Activated T-helper 9 cell treated with anti-CD3 and anti-CD28 coated beads, Interleukin-2, amount 50 U/mL, for 16 hours (primary cell): ENCODE data around the gene METTL6.
"Not testable (repeated sequence)": the region's sequence is repeated elsewhere in the genome, so short reads cannot be mapped to it uniquely, and the experiment has no call there.

Experiments used
- DNase-seq: peaks from one replicate; pipeline ENCODE4 v3.0.0-alpha.2; 2020; ENCODE audit warnings: low read depth

The METTL6 gene

DNA sequence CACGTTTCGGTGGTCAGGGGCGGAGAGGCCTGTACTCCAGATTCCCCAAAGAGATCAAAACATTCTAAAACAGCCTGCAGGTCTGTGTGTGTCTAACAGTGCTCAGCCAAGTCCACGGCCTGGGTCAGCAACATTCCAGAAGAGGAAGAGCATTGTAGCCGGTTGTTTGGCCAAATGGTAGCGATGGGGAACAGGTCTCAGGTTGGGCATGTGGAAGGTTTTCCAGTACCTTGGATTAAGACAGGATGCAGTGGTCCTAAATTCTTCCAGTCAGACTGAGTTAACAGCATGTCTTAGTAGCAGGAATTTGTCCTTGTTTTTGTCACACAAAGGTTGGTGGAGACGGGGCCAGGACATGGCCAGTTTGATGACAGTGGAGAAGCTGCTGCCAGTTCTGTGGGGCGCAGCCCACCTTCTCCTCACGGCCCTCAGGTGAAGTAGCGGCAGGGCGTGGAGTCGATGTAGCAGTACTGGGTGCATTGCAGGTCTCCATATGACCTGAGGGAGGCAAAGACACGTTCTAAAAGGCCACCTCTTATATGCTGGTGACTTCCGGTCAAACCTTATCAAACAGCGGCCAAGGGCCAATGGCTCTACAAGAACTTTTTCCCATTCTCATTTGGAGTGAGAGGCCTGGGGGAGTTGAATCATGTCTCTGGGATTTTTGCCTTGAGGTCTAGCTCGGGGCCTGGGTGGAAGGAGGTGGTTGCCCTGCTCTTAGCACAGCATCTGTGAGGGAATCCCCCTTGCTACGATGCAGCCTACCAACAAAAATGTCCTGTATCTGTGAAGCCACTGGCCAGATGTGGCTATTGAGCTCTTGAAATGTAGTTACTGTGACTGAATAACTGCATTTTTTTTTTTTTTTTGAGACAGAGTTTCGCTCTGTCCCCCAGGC lies 24.1 kb upstream of the METTL6 start:
- DNase-seq: no peak

DNA sequence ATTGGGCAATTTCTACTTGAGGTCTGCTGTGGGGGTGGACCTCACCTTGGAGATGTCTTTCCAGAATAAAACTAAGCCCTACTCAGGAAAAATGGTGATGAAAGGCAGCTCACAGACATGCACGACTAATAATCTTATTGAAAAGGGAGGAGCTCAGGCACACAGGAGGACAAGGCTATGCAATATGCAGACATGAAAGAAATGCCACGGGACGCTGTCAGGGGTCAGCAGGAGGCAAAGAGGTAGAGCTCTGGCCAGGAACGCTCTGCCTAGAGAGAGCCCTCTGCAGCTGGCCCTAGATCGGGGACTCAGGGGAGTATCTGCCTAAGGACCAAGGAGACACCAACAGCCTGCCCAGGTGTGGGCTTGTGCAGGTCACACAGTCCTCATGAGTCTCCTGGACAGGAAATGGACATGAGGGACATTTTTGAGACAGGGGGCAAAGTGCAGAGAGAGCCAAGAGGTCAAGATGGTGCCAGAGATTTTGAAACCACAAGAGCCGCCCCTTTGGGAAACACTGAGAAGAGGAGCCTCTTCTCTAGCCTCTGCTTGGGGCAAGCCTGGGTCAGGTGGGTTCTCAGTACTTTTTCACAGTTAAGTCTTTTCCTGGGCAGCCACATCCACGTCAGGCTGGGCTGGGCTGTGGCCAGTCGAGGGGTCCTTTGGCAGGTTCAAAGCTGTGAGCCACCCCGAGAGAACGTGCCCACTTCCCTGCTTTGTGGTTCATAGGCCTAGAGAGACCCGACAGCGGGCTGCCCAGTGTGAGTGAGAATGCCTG lies 23.3 kb upstream of the METTL6 start:
- DNase-seq: no peak

DNA sequence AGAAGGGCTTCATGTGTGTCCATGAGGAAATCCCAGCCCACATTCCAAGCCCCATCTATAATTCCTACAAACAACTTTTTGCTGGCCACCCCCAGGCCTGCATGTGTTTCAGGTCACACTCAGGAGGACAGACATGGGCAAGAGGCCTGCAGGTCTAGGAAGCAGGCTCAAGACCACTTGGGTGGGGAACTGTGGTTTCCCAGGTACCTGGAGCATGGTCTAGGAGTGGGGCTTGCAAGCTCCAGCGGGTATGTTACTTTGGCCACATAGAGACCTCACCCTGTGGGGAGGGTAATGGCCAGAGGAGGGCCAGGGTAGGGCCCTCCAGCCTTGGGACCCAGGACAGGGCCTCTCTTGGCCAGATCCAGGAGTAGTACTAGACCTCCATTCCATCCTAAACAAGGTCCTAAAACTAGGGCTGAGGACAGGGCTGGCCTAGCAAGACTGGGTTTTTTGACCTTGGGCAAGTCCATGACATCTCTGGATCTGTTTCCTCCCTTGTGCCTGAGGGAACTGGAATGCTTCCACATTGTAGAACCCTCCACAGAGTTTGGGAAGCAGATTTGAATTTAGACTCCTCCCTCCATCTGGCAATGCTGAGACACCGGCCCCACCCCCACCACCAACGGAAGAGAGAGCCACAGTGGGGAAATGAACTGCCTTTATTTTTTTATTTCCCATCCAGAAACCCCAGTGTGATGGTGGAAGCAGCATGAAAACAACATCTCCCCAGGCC lies 22.3 kb upstream of the METTL6 start:
- DNase-seq: no peak

DNA sequence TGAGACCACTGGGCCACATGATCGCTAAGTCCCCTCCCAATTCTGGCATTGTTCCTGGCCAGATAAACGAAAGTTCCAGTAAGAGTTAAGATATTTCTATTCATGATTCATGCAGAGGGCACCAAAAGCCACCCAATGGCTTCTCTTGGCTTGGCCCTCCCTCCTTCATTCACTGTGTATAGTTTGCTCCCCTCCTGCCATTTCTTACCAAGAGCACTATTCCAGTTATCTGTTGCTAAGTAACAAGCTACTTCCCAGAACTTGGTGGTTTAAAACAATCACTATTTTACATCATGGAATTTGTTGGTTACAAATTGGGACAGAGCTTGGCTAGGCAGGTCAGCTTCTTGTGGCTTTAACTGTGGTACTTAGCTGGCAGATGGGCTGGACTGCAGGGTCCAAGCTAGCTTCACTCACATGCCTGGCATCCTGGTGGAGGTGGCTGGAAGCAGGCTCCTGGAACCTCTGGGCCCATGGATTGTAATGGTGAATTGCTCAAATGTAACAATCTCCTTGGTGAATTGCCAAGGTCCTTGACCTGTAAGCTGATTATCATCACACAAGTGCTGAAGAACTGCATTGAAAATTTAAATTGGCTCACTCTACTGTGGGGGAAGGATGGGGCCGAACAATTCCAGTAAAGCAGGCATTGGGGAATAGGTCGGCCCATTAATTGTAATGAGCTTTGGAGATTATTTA lies 16.6 kb upstream of the METTL6 start:
- no peak for DNase-seq

DNA sequence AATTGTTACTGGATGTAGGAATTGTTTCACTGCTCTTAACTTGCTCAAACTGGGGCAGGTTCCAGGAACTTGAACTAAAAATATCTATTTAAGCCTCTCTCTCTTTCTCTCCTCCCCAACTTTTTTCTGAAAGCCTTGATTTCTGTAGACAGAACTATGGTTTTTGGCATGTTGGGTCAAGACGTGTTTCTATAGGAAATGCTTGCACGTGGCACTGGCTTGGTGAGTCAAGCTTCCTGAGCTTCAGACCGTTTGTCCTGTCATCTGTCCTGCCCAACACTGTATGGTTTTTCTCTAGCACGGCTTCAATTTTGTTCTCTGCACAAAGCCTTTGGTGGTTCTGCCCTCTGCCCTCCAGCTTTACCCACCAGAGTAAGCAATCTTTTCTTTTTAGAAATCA lies 13.5 kb upstream of the METTL6 start:
- DNase-seq: no peak

DNA sequence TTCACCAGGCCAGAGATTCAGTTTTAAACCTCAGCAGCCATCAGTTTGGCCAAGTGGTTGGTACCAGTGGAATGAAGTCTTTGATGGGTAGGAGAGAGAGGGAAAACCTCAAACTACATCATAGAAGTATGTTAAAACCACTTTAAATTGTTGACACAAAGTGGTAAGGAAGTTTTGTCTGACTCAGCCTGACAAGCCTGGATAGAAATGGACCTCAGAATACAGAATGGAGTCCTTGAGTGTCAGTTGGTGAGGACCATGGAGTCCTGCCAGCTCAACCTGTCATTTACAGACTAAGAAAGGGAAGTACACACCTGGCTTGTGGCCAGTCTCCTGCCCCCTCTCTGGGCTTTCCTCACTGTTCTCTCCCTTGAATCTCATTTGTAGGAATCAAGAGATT lies 12.1 kb upstream of the METTL6 start:
- no peak for DNase-seq

DNA sequence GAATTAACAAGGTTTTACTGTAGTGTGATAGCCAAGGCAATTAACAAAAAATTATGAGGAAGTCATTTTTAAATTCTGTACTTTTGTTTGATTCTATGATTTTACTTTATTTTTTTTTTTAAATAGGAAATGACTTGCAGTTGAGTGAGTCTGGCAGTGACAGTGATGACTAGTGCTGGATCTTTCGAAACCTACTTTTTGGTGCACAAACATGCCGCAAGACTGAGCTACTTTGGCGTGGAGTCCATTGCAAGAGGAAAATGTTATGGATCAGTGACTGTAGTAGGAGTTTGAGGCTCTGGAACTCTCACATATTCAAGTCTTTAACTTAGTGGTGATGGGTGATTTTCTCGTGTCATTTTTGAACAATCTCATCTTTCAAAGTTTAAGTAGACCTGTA lies 11.6 kb upstream of the METTL6 start:
- DNase-seq: no peak

DNA sequence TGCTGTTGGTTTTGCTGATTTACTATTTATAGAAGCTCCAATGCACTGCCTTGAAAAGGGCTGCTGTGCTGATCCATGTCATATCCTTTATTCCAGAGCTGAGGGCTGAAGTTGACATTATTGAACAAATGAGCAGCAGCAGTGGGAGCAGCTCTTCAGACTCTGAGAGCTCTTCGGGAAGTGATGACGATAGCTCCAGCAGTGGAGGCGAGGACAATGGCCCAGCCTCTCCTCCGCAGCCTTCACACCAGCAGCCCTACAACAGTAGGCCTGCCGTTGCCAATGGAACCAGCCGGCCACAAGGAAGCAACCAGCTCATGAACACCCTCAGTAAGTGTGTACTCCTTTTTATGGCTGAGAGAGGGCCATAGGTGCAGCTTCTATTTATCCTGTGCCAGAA lies 8.9 kb upstream of the METTL6 start:
- no peak for DNase-seq

DNA sequence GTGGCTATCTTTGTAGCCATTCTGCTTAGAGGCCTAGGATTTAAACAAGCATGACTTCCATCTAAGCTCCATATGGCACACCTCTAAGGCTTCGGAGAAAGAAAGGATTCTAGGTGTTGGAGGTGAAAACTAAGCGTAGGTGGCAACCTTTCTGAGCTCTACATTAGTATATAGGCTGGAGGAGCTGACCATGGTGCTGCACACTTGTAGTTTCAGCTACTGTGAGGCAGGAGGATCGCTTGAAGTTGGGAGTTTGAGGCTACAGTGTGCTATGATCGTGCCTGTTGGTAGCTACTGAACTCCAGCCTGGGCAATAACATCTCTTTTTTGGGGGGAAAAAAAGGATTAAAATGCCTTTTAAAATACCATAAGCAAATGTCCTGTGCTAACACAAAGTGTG lies 7.4 kb upstream of the METTL6 start:
- DNase-seq: no peak

DNA sequence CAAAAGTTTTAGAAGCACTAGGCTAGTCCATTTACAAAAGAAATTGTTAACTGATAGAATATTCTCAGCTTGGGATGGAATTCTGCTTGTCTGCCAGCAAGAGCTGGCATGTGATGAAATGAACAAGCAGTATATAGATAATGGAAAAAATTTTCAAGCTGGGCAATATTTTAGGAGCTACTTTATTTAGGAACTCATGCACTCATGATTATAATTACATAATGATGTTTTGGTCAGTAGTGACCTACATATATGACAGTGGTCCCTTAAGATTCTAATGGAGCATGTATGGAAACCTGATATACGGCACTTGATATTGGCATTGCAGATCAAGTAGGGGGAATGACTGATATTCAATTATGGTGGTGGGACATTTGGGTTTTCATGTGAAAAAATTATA lies 6.2 kb upstream of the METTL6 start:
- no peak for DNase-seq

DNA sequence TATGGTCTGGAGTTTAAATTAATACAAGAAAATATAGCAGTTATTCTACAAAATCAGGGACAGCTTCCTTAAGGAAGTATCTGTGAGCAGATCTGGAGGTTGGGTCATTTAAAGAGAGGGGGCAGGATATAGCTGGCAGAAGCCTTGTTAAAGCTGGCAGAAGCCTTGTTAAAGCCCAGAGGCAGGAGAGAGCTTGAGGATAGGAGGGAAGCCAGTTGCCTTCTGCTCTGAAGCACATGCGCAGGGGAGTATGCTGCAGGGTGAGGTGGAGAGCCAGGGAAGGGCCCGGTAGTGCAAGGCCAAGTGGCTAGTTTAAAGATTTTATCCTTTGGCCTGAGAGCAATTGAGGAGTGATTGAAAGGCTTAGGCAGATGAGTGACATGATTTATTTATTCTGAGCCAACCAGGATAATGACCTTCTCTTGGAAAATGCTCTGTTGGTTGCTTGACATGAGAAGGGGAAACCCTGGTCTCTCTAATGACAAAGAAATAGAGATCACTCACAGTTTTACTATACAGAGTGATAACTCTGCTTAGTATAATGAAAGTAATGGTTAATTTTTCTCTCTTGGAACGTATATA lies 4.0 kb upstream of the METTL6 start:
- no peak for DNase-seq

DNA sequence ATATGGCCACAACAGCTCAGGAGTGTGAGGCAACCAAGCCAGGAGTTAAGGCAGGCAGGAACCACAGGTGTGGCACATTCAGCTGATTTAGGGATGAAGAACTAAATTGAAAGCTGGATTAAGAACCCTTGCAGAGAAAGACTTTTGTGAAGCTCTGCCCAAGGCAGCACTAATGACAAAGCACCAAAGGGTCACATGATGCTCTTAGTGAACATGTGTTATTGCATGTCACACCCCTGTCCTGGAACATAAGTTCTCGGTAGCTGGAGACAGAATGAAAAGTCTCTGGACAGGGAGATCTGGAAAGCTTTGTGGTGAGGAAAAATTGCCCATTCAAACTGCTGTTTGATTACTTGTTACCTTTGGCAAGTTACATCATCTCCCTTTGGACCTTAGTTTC lies 3.3 kb upstream of the METTL6 start:
- no peak for DNase-seq

DNA sequence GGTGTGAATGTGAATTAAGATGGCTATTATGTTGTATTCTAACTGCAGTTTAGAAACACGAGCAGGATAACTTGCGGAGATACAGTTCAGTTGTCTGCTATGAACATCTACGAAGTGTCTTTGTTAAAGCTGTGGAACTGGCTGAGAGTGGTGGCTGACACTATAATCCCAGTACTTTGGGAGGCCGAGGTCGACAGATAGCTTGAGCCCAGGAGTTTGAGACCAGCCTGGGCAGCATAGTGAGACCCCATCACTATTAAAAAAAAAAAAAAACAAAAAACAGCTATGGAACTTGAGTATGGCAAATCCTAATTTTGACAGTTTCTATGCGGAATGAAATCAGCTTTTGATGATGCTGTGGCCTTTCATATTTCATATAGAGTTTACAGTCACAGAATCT lies 1.7 kb upstream of the METTL6 start:
- no peak for DNase-seq

DNA sequence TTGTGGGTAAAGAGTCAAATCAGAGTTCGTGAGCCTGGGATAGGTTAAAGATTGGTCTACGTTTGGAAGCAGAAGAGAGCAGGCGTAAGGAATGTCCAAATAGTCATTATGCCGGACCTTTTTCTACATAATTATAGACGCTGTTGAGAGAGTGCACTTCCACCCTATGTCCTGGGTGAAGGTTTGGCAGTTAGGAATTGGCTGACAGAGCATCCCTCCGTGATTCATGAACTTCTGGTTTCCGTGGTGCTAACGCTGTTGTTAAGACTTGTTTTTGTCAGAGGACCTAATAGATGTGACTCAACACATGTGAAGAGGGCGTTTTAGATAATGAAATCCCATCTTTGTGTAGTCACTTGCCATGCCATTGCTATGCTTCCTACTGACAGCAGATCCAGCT lies 1.2 kb upstream of the METTL6 start:
- no peak for DNase-seq

DNA sequence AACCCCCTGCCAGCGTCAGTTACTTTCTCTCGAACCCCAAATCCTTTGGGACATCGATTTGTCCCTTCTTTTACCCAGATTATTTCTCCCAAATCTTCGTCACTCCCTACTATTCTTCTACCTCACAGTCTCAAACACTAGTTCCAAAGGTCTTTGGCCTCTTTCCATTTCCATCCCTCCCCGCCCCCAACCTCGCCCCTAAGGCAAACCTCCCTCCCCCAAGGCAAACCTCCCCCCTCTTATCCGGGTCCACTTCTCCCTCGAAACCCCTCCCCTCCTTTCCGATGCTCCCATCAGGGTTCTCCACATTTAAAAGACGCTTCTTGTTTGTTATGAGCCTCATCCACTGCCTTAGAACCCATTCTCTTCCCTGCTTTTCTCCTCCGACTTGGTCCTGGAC lies 637 bp upstream of the METTL6 start:
- no peak for DNase-seq

DNA sequence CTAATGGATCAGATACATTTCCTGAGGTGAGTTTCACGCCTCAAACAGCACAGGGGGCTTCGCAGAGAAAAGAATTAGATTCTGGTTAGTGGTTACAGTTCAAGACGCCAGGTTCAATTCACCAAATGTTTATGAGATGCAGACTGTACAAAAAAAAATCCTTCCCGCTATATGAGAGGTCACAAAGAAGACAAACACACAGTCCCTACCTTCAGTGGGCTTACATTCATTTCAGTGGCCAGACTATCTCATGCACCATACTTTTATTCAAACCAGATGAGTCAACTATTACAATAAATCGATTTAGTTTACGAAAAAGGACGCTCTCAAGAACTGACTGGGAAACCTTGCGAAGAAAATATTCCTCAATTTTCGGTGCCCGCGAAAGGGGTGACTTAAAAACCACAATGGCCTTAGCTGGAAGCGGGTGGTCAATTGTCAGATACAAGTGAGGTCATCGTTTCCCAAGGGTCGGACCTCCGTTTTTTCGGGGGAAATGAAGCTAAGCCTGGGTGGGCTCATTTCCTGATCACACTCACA lies 695 bp downstream of the METTL6 start:
- no peak for DNase-seq

DNA sequence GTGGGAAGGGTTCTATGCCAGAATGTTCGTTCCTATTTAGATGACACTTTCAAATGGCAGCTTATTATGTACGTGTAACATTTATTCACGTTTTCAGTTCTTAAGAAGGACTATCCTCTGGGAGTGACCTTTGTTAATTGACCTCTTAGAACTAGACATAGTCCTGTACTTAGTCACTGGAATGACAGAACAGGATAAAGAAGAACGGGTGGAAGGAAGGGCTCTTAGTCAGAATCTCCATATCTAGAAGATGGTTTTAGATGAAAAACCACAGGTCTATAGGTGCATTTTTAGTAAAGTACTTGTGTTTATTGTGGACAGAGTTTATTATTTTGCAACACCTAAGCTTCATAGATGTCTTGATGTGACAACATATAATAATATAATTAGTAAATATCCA lies 6.5 kb downstream of the METTL6 start:
- no peak for DNase-seq

DNA sequence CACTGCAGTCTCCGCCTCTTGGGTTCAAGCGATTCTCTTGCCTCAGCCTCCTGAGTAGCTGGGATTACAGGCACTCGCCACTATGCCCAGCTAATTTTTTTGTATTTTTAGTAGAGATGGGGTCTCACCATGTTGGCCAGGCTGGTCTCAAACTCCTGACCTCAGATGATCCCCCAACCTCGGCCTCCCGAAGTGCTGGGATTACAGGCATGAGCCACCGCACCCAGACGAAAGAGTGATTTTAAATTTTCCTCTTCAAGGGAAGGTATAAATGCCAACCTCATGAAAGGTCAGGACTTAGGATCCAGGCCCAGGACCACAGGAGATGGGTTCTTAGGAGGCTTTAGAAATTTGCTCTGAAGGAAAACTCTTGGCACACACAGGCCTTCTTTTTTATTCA lies 16.4 kb downstream of the METTL6 start:
- not testable (repeated sequence) for DNase-seq

DNA sequence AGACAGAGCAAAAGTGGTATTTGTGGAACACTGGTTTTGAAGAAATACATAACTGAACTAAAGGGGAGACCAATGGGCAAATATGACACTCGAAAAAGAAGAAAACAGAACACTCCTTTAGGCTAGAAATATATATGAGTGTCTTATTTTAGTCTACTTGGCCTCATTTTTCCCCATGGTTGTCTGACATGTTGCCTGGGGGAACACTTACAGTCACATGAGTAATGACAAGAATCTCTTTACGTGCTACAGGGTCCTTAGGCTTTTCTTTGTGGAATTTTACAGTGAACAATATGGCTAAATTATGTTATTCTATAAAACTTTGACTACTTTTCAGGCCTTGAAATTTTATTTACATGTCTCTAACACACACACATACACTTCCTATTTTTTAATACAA lies 17.6 kb downstream of the METTL6 start:
- DNase-seq: no peak

DNA sequence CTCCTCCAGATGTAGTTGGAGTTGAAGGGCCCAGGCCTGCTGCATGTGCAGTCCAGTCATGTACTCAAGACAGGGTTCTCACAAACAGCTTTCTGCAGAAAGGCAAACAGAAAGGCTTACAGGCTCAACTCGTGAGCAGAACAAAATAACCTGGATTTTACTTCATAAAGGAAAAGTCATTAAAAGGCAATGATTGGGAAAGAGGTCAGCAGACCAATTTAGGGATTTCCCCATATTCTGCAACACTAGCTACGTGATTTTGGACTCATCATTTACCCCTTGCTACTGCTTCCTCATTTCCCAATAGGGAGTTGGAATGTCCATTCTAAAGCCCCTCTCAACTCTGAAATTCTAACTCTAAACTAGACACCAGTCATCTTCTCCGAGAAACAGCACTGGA lies 18.1 kb downstream of the METTL6 start:
- no peak for DNase-seq

DNA sequence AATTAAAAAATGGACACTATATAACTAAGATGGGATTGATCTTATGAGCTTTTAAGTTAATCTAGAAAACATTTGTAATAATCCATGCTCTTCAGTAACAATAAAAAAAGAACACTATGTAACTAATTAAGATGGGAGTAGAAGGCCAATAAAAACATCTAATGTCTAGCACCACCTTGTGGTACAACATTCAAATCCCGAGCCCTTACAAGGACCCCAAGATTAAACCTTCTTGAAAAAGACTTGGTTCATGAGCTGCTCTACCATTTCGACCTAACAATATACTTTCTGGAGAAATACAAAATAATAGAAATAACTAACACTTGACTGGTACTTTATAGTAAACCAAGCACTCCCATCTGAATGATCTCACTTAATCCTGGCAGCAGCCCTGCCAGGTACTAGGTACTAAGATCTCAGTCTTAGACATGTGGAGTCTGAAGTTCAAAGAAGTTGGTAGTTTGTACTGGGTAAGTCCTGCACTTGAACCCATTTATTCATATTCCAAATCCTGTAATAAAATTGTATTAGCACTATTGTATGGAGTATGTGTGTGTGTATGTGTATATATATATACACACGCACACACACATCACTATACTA lies 21.8 kb downstream of the METTL6 start:
- DNase-seq: no peak
